SW480 (cell line): ENCODE results near the gene ARF5.

Source experiments
- DNase-seq: peaks from one replicate; pipeline ENCODE4 v3.0.0-alpha.2; 2016; ENCODE audit warnings: low spot score

Gene ARF5

DNA sequence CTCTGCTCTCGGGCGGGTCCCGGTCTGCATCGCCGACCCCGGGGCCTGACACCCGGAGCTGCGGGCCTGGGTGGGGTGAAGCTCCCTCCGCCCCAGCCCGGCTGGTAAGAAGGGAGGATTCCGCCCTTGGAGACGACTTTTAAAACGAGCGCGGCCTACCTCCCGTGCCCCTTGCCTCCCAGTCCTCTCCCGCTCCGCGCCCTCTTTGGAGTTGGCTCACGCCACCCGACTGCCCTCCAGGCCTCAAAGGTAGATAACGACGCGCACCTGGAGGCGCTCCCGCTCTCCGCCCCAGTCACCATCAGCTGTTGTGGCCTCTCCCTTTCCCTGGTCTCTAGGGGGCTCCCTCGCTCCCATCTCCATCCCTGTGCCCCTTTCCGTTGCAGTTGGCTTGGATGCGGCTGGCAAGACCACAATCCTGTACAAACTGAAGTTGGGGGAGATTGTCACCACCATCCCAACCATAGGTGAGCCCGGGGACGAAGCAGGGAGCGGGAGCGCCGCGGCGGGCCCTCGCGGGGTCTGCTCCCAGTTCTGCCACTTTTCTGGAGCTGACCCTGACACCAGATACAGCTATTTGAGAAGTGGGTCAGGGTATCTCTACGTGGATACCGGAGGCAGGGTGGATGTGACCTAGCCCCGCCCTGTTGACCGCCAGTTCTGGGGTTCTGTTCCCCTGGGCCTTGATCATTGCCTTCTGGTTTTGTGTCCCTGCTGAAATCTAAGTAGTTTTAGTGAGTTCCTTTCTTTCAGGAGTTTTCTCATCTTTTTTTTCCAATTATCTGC is 679 bp downstream of the ARF5 start:
- peak; percentile 78 for DNase-seq

DNA sequence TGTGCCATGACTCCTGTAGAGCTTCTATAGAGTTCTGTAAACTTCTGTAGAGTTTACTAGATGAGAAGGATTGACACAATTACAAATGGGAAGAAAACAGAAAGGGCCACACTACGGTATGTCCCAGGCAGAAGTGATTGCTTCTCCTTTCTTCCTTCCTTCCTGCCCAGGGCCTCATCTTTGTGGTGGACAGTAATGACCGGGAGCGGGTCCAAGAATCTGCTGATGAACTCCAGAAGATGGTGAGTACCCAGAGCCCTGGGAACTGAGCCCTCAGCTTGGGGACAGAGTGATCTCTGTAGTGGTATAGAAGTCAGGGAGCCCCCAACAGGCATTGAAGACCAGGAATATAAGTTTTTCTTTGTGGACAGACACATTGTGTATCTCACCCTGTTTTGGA is 1.7 kb downstream of the ARF5 start:
- no peak for DNase-seq

DNA sequence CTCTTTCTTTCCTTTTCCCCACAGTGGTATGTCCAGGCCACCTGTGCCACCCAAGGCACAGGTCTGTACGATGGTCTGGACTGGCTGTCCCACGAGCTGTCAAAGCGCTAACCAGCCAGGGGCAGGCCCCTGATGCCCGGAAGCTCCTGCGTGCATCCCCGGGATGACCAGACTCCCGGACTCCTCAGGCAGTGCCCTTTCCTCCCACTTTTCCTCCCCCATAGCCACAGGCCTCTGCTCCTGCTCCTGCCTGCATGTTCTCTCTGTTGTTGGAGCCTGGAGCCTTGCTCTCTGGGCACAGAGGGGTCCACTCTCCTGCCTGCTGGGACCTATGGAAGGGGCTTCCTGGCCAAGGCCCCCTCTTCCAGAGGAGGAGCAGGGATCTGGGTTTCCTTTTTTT is 3.0 kb downstream of the ARF5 start:
- no peak for DNase-seq

DNA sequence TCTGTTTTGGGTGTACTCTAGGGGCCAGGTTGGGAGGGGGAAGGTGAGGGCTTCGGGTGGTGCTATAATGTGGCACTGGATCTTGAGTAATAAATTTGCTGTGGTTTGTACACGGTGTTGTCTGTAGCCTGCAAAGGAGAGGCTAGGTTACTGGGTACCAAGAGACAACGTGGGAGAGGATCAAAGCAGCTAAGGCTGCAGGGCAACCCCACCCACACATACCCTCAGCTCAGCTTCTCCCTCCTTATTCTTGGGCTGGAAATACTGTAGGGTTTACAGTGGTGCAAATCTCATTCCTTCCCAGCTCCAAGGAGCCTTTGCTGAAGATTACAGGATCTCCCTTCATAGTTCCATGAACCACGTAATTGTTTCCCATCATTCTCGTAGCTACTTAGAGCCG is 3.4 kb downstream of the ARF5 start:
- DNase-seq: no peak

DNA sequence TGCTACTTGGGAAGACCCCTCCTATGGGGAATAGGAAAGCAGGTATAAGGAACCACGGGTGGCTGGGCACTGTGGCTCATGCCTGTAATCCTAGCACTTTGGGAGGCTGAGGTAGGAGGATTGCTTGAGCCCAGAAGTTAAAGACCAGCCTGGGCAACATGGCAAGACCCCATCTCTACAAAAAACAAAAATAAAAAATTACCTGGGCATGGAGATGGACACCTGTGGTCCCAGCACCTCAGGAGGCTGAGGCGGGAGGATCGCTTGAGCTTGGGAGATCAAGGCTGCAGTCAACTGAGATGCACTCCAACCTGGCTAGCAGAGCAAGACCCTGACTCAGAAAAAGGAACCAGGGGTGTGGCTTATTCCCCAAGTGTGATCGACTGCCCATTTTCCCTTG is 4.3 kb downstream of the ARF5 start:
- no peak for DNase-seq

GRCh38 chr7:127594490-127594889 is 6.3 kb downstream of the ARF5 start:
- DNase-seq: no peak

DNA sequence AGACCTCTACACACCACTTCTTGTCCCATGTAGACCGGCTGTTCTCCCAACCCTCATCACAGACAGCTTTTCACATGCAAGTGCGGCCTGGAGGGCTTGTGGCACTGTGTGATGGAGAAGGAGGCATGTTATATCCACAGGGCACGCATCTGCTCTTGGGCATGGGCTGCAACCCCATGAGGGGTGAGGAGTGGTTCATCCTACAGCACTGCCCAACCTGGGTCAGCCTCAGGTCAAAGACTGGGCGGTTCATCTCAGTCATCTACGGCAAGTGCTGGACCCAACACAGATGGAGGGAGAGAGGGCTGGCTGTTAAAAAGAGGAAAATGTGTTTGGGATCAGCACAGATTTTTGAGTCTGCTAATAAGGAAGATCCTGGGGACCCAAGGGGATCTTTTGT is 7.5 kb downstream of the ARF5 start:
- no peak for DNase-seq

GRCh38 chr7:127598318-127598717 is 10.1 kb downstream of the ARF5 start:
- no peak for DNase-seq

GRCh38 chr7:127600885-127601284 is 12.7 kb downstream of the ARF5 start:
- no peak for DNase-seq

- DNase-seq: no peak
Observed at GRCh38 chr7:127608446-127608845, 20.2 kb downstream of the ARF5 start.

DNA sequence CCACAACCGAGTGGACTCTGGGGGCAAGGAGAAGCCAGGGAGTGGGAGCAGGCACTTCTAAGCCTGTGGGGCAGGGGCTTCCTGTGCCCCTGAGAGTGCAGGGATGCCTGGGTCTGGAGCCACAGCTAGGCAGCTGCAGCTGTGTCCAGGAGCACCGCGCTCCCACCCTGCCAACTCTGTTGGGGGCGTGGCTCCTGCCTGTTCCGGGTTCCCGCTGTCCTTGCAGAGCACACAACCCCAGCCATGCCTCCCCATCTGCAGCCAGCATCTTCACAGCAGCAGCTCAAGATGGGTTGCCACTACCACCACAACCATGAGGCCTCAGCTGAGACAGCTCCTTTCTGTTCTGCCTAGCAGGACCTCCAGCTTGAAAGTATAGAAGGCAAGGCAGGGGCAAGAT is 21.1 kb downstream of the ARF5 start:
- no peak for DNase-seq

DNA sequence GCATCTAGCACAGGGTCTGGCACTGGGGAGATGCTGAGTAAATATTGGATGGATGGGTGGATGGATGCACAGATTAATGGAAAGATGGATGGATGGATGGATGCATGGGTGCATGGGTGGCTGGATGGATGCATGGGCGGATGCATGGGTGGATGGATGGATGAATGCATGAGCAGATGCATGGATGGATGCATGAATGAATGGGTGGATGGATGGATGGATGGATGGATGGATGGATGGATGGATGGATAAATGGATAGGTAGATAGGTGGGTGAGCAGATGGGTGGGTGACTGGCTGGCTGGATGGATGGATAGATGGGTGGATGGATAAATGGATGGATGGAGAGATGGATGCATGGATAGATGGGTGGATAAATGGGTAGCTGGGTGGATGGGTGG is 24.1 kb downstream of the ARF5 start:
- DNase-seq: no peak

GRCh38 chr7:127616724-127617123 is 28.5 kb downstream of the ARF5 start:
- no peak for DNase-seq

- no peak for DNase-seq
Observed at GRCh38 chr7:127618042-127618441, 29.8 kb downstream of the ARF5 start, which contains the start of gene PAX4. Gene PAX4 (minus strand): TSS chr7:127618142. CDS start chr7:127615928, 2,214 bp downstream.

- no peak for DNase-seq
Observed at GRCh38 chr7:127618775-127619174, 30.6 kb downstream of the ARF5 start.

DNA sequence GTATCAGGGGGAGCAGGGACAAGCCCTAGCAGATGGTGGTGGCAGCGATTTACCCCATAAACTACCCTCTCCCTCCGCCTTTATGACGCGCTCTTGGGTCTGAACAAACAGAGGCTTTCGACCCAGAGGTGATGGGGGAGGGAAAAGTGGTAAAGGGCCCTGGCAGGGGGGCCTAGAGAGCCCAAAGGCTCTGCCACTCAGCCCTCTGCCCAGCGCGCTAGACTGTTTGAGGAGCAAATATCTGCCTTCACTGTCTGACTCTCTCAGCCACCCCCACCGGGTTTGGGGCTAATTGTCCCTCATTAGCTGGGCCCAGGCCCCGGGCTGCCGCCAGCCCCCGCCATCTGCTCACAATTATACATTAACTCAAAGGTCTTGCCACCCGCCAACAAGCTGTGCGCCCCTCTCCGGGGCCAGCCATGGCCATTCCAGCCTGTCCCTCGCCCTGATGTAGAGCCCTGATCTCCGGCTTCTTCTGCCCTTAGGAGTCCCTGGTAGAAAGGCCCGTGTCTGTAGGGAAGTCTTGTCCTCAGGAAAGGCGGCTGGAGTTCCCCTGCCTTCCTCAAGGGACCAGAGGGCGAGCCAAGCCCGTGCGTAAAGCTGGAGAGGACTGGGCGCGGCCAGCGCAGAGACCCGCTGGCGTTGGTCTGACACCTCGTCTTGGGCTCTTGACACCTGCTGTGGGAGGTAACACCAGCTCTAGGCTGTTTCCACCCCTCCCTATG is 31.6 kb downstream of the ARF5 start:
- no peak for DNase-seq

DNA sequence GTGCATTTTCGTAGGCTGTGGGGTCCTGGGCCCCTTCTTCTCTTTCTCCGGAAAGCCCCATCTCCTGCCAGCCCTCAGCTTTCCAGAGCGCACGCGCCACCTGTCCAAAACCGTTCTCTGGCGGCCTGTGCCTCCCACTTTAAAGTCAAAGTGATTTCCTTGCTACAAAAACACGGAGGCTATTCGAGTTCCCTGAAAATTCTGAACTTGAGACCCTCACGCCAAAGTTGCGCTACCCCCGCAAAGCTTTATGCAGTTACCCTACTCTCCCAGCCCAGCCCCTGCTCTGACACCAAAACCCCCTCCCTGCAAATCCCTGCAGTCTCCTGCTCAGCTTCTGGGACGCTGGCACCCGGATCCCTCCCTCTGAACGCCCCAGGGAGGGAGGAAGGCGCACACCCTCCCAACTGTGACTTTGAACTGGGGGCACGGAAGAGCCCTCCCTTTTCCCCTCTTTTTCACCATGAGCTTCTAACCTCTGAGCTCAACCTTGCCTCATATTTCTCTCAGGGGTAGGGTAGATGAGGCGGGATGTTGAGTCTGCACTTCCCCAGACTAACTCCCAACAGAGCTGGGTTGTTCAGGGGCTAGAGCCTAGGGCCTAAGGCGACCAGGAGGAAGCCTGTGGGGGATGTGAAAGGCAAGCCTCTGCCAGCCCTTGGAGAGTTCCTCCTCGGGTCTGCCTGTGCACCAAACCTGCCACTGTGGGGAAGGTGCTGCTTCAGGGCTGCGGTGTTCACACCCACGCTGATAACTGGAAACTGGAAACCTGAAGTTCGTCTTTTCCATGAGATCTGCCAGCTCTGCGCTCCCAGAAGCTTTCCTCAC is 32.4 kb downstream of the ARF5 start:
- DNase-seq: no peak

- DNase-seq: no peak
Observed at GRCh38 chr7:127625331-127625730, 37.1 kb downstream of the ARF5 start.

- no peak for DNase-seq
Observed at GRCh38 chr7:127628445-127628844, 40.2 kb downstream of the ARF5 start.

GRCh38 chr7:127629268-127629854 is 41.1 kb downstream of the ARF5 start:
- peak; percentile 51 for DNase-seq

- no peak for DNase-seq
Observed at GRCh38 chr7:127632276-127632910, 44.2 kb downstream of the ARF5 start.
